WTC11 (cell line): Measurements from ENCODE around the gene CRYGN. TPM values are rescaled to one million over a fixed set of nuclear protein-coding genes. Genes with fewer than 3 reads are reported as not detected.
A peak's percentile ranks its signal among the peaks of the same experiment; 100 is the strongest.

Experiments
- ATAC-seq: fragments of 200-7000 bp; cut with Tn5 transposase; 2 replicates; pipeline ENCODE4 v1.10.0; 2021; ENCODE audit warnings: mild to moderate bottlenecking, moderate library complexity
- CTCF ChIA-PET: fragments of 300-600 bp; sonication (Branson Sonifier 250); formaldehyde crosslinking; loops from one replicate; lab custom pipeline; 2021; ENCODE audit warnings: antibody characterized with exemption; lab: Charles Lee
- POLR2A ChIA-PET: fragments of 350-600 bp; sonication (Branson Sonifier 250); formaldehyde crosslinking; loops from one replicate; lab custom pipeline; 2021; ENCODE audit warnings: antibody characterized with exemption; lab: Charles Lee
- DNase-seq: peaks from one replicate; pipeline ENCODE4 v3.0.0; 2021; ENCODE audit warnings: low spot score
- H3K27ac Mint-ChIP-seq: 2 replicates; pipeline ENCODE4 v1.8.0; 2021; ENCODE audit warnings: mixed read lengths
- H3K27me3 Mint-ChIP-seq: 2 replicates; pipeline ENCODE4 v1.8.0; 2021; ENCODE audit warnings: low read depth, mild to moderate bottlenecking, moderate library complexity, mixed read lengths
- H3K36me3 Mint-ChIP-seq: 2 replicates; pipeline ENCODE4 v1.8.0; 2021; ENCODE audit warnings: mixed read lengths
- H3K4me1 Mint-ChIP-seq: 2 replicates; pipeline ENCODE4 v1.8.0; 2022; ENCODE audit warnings: mixed read lengths
- H3K4me3 Mint-ChIP-seq: 2 replicates; pipeline ENCODE4 v1.8.0; 2021; ENCODE audit warnings: mild to moderate bottlenecking, moderate library complexity, mixed read lengths
- H3K9me3 Mint-ChIP-seq: 2 replicates; pipeline ENCODE4 v1.8.0; 2021; ENCODE audit warnings: mixed read lengths
- ATF1 ChIP-seq: sonication (generic); formaldehyde crosslinking; IDR thresholded peaks from 2 replicates; pipeline ENCODE4 v1.8.1; 2023; ENCODE audit warnings: mild to moderate bottlenecking, moderate library complexity, missing genetic modification reagents
- CBFB ChIP-seq: sonication (generic); formaldehyde crosslinking; IDR thresholded peaks from 2 replicates; pipeline ENCODE4 v1.8.1; 2022; ENCODE audit warnings: mild to moderate bottlenecking, low read depth, missing genetic modification reagents
- CTCF ChIP-seq: fragments of 200-600 bp; IDR thresholded peaks from 2 replicates; pipeline ENCODE4 v1.8.0; 2022; ENCODE audit warnings: antibody characterized with exemption
- ERG ChIP-seq: fragments of 250-450 bp; sonication (Bioruptor Pico); IDR thresholded peaks from 2 replicates; pipeline ENCODE4 v1.8.0; 2021; ENCODE audit warnings: mild to moderate bottlenecking
- ESRRA ChIP-seq: sonication (generic); formaldehyde crosslinking; IDR thresholded peaks from 2 replicates; pipeline ENCODE4 v1.8.1; 2022; ENCODE audit warnings: mild to moderate bottlenecking, missing genetic modification reagents, borderline replicate concordance
- GABPB1 ChIP-seq: sonication (generic); formaldehyde crosslinking; IDR thresholded peaks from 2 replicates; pipeline ENCODE4 v1.8.1; 2023; ENCODE audit warnings: mild to moderate bottlenecking, missing genetic modification reagents
- GRHL2 ChIP-seq: fragments of 250-450 bp; sonication (Bioruptor Pico); IDR thresholded peaks from 2 replicates; pipeline ENCODE4 v1.8.0; 2022; ENCODE audit warnings: mild to moderate bottlenecking, moderate library complexity; ENCODE audit not compliant: insufficient replicate concordance, severe bottlenecking
- KAT7 ChIP-seq: sonication (generic); formaldehyde crosslinking; IDR thresholded peaks from 2 replicates; pipeline ENCODE4 v1.8.1; 2023; ENCODE audit warnings: missing genetic modification reagents, mild to moderate bottlenecking, borderline replicate concordance
- NR1H2 ChIP-seq: sonication (generic); formaldehyde crosslinking; IDR thresholded peaks from 2 replicates; pipeline ENCODE4 v1.9.0; 2021; ENCODE audit warnings: mild to moderate bottlenecking, moderate library complexity, missing genetic modification reagents
- PRDM15 ChIP-seq: sonication (generic); formaldehyde crosslinking; IDR thresholded peaks from 2 replicates; pipeline ENCODE4 v1.8.0; 2022; ENCODE audit warnings: missing genetic modification reagents
- RORB ChIP-seq: fragments of 250-450 bp; sonication (Bioruptor Pico); IDR thresholded peaks from 2 replicates; pipeline ENCODE4 v1.9.0; 2021; ENCODE audit warnings: mild to moderate bottlenecking
- USF1 ChIP-seq: sonication (generic); formaldehyde crosslinking; IDR thresholded peaks from 2 replicates; pipeline ENCODE4 v1.8.0; 2022; ENCODE audit warnings: mild to moderate bottlenecking, missing genetic modification reagents
- USF2 ChIP-seq: sonication (generic); formaldehyde crosslinking; IDR thresholded peaks from 2 replicates; pipeline ENCODE4 v1.8.1; 2023; ENCODE audit warnings: mild to moderate bottlenecking, missing genetic modification reagents, moderate library complexity
- ZNF219 ChIP-seq: sonication (generic); formaldehyde crosslinking; IDR thresholded peaks from 2 replicates; pipeline ENCODE4 v1.8.0; 2023; ENCODE audit warnings: missing genetic modification reagents, mild to moderate bottlenecking, borderline replicate concordance
- ZNF263 ChIP-seq: sonication (generic); formaldehyde crosslinking; IDR thresholded peaks from 2 replicates; pipeline ENCODE4 v1.8.1; 2022; ENCODE audit warnings: low read depth, mild to moderate bottlenecking, moderate library complexity, missing genetic modification reagents
- ZNF425 ChIP-seq: fragments of 250-450 bp; sonication (Bioruptor Pico); conservative IDR thresholded peaks from 2 replicates; pipeline ENCODE4 v1.9.0; 2021; ENCODE audit warnings: mild to moderate bottlenecking
- ZNF512 ChIP-seq: sonication (generic); formaldehyde crosslinking; IDR thresholded peaks from 2 replicates; pipeline ENCODE4 v1.8.1; 2022; ENCODE audit warnings: missing genetic modification reagents, borderline replicate concordance
- total RNA-seq: library from RNA; stranded (reverse); gene quantifications from 3 replicates; pipeline ENCODE4 v1.2.3, GENCODE V29; 2021

The CRYGN gene
- total RNA-seq, 1 experiment from 2014 or later, result 1.5 TPM

- ChIA-PET POLR2A (no interaction called here), CTCF (no interaction called here)
- DNase-seq (no peak), ATAC-seq (no peak)
- Mint-ChIP-seq H3K9me3 (peaks cover 35% of the 10 kb centered on the region), H3K4me1 (peaks cover 17% of the 10 kb centered on the region), H3K27me3 (peaks cover 30% of the 10 kb centered on the region), H3K27ac (no peak overlapping the region), H3K36me3 (peaks cover 16% of the 10 kb centered on the region), H3K4me3 (no peak overlapping the region)
- no peak for TF ChIP-seq GRHL2 (CRISPR knock-in tag)
- TF ChIP-seq PRDM15 (CRISPR knock-in tag), result no peak
- no peak for TF ChIP-seq ZNF512 (CRISPR knock-in tag)
- TF ChIP-seq USF1 (CRISPR knock-in tag), result no peak
- no peak for TF ChIP-seq CBFB (CRISPR knock-in tag)
- no peak for TF ChIP-seq CTCF
- TF ChIP-seq ZNF425 (CRISPR knock-in tag), result no peak
- no peak for TF ChIP-seq KAT7 (CRISPR knock-in tag)
- no peak for TF ChIP-seq RORB (CRISPR knock-in tag)
- no peak for TF ChIP-seq ZNF263 (CRISPR knock-in tag)
- TF ChIP-seq ZNF219 (CRISPR knock-in tag), result no peak
- no peak for TF ChIP-seq GABPB1 (CRISPR knock-in tag)
- no peak for TF ChIP-seq NR1H2 (CRISPR knock-in tag)
Measured at GRCh38 chr7:151423936-151424335, 16.0 kb downstream of the CRYGN start.

GRCh38 chr7:151423226-151423625, 16.7 kb downstream of the CRYGN start:
- peaks cover 16% of the 10 kb centered on the region for H3K36me3 Mint-ChIP-seq
- no peak for DNase-seq
- H3K4me1 Mint-ChIP-seq, result peaks cover 10% of the 10 kb centered on the region
- H3K27me3 Mint-ChIP-seq, result peaks cover 33% of the 10 kb centered on the region
- peaks cover 35% of the 10 kb centered on the region for H3K9me3 Mint-ChIP-seq
- TF ChIP-seq ATF1 (CRISPR knock-in tag), result no peak
- TF ChIP-seq ESRRA, result no peak
- TF ChIP-seq RORB (CRISPR knock-in tag), result no peak
- no peak for TF ChIP-seq KAT7 (CRISPR knock-in tag)
- no peak for TF ChIP-seq USF2 (CRISPR knock-in tag)
- peak; percentile 35 for TF ChIP-seq GRHL2 (CRISPR knock-in tag)
- no peak for TF ChIP-seq ERG
- TF ChIP-seq, all 79 proteins: peak for 1
- ChIA-PET POLR2A (no interaction called here), CTCF (no interaction called here)
- no peak overlapping the region for H3K4me3 Mint-ChIP-seq
- ATAC-seq, result no peak
- no peak overlapping the region for H3K27ac Mint-ChIP-seq
